DOHH2 (cell line): ENCODE results near the gene ADH1A.

Experiments
- CTCF ChIP-seq: fragments of 200-600 bp; sonication (generic); IDR thresholded peaks from one replicate; pipeline ENCODE4 v1.5.1; 2014; ENCODE audit warnings: antibody characterized with exemption, mild to moderate bottlenecking, low read depth, low read length; ENCODE audit not compliant: poor library complexity, severe bottlenecking
- EZH2phosphoT487 ChIP-seq: fragments of 200-600 bp; sonication (generic); IDR thresholded peaks from 2 replicates; pipeline ENCODE4 v1.6.1; 2017; ENCODE audit warnings: borderline replicate concordance, mild to moderate bottlenecking, antibody characterized with exemption, low read length, moderate library complexity, mixed read lengths

- TF ChIP-seq CTCF: no peak
- no peak for TF ChIP-seq EZH2phosphoT487
Observed at GRCh38 chr4:99315839-99316238, 25.1 kb upstream of the ADH1A start.
